Measurements from ENCODE around the gene PJVK.
A peak's percentile ranks its signal among the peaks of the same experiment; 100 is the strongest.
"Not testable (repeated sequence)": the region's sequence is repeated elsewhere in the genome, so short reads cannot be mapped to it uniquely, and the experiment has no call there.

PJVK gene

DNA sequence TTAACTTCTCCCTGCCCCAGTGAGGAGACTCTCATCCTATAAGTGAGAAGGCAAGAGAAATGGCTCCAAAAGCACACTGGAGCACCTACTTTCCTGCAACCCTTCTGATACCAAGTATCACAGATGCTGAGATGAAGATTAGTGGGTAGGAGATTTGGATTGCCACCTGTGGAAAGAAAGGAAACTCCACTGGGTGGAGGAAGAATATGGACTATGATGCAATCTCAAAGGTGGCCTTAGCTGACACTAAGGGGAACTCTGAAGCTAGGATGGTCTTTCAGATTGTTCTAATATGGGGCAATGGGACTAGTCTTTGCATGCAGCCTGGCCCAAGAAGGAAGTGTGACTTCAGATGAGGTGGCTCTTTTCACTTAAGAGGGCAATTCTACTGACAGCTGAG, 21.8 kb upstream of the PJVK start:
- no peak for DNase-seq (ENCODE audit: low spot score)

DNA sequence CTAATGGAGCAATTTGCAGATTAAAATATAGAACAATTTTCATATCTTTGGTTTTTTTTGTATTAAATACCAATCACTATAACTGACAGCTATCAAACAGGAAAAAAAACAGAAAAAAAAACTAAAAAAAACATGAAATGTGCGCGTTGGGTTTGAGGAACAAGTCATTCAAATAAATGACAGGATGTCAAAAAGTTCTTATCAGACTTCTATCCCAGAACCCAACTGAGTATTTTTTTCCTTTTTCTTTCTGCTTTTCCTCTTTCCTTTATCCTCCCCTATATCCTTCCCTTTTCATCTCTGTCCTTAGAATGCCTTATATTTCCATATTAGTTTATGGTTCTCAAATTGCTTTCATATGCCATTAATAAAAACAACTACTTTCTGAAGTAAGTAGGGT, 14.5 kb upstream of the PJVK start:
- DNase-seq (ENCODE audit: low spot score), result no peak

DNA sequence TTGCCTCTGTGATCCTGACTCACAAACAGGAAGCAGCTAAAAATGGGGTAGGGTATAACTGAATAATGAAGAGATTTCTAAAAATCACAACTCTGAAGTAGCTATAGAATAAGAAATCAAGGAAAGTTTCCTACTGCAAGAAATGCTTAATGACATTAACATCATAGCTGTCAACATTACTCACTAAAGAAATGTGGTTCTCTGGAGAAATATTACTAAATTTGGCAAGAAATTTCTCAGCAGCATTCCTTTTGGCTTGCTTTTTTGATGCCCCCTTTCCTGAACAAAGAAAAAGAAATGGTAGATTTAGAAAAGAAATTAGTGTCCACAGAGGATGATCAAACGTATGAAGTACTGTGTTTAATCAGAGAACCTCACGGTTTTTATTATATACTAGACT, 9.8 kb upstream of the PJVK start:
- DNase-seq (ENCODE audit: low spot score), result no peak

DNA sequence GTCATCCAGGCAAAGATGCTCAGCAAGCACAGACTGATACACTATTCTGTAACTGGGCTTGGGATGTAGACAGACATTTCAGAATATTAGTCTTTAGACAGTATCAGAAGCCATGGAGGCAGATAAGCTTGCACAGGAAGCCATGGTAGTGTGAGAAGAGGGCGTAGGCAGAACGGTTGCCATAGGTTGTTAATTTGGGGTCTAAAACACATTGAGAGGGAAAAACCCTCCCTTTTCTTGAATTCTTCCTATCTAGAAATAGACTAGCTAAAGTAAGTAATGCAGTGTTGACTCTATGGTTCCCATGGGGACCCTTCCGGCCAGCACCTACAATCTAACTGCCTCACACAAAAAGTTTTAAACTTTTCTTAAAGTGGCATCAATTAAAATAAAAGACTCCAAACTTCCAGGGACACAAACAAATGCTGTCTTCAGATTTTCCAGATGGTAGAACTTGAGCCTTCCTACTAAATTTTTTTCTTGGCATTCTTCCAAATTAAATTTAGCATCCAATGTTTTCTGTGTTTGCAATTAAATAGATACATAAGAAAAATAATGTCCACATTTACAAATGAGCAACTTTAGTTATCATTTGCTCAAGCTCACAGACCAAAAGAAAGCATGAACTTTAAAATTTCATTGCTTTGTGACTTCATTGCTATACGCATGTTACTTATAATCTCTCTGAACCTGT, 2.1 kb upstream of the PJVK start:
- no peak for DNase-seq (ENCODE audit: low spot score)

DNA sequence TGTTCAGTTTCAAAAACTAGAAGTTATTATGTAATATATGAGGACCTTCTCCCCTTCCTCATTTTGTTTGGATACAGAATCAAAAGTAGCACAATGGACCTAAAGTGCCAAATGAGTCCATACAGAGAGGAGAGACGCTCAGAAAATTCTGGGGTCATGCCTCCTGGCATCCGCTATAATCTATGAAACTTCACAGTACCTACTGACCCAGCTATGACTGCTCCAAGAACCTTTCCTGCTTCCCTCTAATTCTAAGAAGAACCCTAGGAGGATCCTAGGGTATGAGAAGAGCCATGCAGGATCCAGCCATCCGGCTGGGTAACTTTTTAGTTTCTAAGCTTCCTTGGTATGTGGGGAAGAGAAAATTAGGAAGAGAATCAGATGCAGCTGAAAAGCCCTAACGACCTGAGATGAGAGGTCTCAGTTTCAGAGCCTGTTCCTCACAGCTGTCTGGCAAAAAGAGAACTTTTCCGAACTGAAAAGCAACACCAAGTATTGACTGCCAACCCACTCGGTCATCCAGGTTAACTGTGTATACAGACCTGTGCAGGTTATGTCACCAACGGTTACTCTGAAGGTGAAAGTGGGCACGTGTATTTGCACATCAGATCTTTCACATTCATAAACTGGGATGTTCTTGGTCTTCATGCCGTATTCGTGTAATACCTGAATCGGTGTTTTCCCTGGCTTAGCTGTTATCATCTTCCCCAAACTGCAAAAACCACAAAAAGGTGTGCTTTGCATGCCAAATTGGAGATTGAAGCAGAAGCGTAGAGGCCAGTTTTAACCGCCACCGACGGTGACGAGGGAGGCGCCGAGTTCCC, 1.3 kb upstream of the PJVK start:
- DNase-seq (ENCODE audit: low spot score), result peak; percentile 7

DNA sequence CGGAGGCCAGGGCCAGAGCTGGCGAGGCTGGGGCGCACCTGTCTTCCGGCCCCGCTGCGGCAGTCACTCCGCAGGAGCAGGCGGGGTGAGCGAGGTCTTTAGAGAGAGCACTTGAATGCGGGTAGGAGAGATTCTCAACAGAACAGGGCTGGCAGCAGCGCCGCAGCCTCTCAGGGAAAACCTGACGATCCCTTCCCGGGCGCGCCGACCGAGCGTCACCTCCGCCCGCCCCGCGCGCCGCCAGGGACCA, 729 bp upstream of the PJVK start:
- DNase-seq (ENCODE audit: low spot score), result no peak

DNA sequence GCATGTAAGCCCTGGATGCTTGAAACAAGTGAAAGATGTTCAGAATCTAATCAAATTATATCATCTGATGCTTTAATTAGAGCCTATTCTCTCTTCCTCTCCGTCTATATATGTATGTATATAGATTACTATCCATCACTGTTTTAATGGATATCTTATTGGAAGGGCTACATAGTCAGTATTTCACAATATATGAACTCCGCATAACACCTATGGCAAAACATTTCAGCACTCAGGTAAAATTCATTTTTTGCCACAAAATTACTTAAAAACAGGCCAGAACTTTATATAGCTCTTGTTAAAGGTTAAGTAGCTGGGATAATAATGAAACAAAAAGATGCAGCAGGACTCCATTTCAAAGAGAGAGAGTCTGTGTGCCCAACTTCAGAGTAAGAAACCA, 1.2 kb downstream of the PJVK start:
- DNase-seq (ENCODE audit: low spot score), result no peak

DNA sequence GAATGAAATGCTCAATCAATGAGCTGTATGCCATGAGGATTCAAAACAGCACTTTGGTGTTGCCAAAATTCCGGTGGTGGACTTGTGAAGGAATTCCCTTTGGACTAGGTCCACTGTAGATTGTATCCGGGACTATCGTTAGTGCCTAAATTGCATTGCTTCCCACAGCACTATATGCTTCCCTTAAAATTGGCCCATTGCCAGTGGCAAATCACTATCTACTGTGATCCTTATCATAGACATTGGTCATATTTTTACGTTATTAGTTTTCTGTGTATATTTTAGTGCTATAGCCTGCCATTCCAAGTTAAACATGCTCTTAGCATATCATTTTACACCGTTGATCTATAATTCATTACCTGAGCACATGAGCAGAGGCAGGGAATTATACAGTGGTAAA, 1.7 kb downstream of the PJVK start:
- DNase-seq (ENCODE audit: low spot score), result no peak

DNA sequence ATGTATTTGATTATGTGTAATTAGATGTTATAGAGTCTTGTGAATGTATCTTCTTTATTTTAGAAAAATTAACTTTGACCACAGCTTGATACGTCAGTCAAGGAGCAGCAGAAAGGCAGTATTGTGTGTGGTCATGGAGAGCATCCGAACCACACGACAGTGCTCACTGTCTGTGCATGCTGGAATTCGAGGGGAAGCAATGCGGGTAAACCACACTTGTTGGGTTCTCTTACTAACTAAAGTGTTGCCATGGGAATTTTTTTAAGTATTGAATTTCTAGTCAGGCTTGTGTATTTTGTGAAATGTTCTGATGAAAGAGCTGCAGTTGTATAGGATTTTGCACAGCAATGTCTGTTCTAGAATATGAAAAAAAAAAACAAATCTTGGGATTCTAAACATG, 4.8 kb downstream of the PJVK start:
- DNase-seq (ENCODE audit: low spot score), result no peak

DNA sequence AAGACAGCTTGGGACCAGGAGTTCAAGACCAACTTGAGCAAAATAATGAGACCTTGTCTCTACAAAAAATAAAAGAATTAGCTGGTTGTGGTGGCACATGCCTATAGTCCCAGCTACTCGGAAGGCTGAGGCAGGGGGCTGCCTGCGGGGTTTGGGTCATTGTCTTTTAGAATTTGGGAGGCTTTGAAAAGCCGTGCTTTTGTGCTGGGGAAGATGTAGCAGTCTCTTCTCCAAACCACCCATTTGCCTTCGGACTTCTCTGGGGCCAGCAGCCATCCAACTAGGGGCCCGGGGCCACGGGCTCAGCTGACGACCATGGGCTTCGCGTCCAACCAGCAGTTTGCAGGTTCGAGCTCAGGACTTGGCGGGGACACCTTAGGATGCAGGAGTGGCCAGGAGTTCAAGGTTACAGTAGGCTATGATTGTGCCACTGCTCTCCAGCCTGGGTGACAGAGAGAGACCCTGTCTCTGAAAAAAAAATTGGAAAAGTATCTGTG, 6.3 kb downstream of the PJVK start:
- DNase-seq (ENCODE audit: low spot score), result no peak

DNA sequence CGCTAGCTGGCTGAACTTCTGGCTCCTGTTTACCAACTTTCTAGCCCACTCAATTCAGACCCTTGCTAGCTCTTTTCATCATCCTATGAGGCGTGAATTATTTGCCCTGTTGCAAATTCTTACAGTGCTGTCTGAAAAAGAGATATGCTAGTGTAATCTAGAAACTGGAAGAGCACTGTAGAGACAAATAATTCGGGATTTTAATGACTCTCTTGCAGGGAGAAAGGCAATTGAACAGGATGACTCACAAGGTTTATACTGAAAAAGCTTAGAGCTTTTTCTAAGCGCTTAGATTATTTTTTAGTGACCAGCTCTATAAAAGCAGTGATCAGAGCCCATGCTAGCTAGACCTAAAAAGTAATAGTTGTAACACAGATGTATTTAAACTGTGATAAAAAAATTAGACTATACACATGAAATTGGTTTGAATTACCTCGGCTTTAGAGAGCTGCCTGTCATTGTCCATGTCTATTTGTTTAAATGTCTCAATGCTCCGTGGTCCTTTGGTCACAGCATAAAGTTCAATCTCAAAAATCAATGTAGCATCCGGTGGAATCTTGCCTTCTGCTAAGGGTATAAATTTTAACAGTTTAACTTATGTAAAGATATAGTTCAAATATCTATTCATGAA, 18.2 kb downstream of the PJVK start:
- no peak for DNase-seq (ENCODE audit: low spot score)

DNA sequence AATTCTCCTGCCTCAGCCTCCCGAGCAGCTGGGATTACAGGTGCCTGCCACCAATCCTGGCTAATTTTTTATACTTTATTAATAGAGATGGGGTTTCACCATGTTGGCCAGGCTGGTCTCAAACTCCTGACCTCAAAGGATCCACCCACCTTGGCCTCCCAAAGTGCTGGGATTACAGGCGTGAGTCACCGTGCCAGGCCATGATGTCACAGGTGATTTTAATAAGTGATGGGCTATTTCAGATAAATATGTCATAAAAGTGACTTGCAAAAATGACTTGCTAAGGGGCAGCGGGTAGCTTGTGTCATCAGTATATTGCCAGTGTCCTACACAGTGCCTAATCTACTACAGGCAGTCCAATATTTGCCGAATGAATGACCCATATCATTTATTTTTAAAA, 20.1 kb downstream of the PJVK start:
- DNase-seq (ENCODE audit: low spot score), result not testable (repeated sequence)

DNA sequence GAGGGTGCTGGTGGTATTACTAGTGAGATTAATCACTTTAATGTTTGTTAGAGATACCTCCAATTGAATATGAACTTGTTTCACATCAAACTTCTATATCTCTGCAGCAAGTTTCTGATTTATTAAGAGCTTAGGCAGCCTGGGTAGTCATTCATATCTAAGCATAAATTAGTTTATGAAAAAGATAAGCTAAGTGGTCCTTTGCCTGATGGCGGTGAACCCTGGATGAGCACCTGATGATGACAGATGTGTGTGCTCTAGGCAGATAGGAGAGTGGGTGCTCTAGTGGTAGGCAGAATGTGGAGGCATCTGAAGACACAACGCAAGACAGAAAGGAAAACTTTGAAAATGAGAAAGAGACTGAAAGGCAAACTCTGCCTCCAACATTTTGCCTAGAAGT, 22.2 kb downstream of the PJVK start:
- no peak for DNase-seq (ENCODE audit: low spot score)

DNA sequence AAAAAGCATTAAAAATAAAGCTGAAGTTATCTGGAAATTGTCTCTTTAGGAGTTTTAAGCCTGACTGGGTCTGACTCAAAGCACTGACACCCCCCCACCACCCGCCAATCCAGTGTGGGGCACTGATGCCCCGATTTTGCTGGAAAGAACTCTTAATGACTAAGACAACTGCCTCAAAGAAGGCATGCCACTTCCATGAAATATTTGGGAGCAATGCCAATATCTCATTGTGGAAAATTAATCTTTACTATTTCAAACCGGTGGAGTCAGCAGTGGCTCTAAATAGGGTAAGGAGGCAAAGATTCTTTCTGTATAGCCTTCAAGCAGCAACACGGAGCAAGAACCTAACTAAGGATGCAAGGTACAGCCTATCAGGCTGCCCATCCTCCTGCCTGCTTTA, 22.8 kb downstream of the PJVK start:
- DNase-seq (ENCODE audit: low spot score), result no peak

DNA sequence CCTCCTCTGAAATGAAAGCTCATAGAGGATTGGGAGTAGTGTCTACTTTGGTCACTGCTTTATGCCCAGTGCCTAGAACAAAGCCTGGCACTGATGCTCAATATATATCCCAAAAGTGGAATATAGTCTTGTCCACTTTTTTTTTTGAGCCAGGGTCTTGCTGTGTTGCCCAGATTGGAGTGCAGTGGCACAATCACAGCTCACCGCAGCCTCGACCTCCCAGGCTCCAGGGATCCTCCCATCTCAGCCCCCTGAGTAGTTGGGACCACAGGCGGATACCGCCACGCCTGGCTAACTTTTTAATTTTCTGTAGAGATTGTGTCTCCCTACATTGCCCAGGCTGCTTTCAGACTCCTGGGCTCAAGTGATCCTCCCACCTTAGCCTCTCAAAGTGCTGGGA, 23.4 kb downstream of the PJVK start:
- DNase-seq (ENCODE audit: low spot score), result no peak

DNA sequence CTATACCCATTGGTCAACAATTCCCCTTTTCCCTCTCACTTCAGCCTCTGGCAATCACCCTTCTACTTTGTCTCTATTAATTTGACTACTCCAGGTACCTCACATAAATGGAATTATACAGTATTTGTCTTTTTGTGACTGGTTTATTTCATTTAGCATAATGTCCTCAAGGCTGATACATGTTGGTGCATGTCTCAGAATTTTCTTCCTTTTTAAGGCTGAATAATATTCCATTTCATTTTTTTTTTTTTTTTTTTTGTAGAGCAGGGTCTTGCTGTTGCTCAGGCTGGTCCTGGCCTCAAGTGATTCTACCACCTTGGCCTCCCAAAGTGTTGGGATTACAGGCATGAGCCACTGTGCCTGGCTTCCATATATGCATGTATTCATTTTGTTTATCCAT, 25.3 kb downstream of the PJVK start:
- no peak for DNase-seq (ENCODE audit: low spot score)

DNA sequence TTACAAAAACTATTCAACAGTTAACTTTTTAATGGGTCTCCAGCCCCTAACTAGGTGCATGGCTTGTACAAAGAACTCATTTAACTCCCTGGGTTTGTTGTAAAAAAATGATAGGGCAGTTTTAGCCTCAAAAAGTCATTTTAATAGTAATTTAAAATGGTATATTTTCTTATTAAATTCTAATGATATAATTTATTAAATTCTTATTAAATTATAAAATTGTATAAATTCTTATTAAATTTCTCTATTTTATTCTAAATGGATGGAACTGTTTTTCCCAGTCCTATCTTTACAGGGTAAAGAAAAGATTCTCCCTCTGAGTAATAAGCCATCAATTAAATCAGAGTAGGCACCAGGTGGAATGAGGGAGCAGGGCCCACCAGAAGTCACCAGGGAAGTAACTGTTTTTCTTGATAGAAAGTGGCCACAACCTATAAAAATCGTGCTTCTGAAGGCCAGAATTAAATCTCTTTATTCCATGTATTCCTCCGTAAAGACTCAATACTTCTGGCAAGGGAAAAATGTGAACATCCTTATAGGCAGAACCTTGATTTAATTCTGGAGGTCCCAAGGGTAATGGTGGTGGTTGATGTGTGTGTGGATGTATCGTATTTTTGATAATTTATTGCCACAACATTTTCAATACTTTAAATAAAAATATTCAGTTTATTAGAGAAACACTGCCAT, 26.4 kb downstream of the PJVK start:
- DNase-seq (ENCODE audit: low spot score), result no peak

DNA sequence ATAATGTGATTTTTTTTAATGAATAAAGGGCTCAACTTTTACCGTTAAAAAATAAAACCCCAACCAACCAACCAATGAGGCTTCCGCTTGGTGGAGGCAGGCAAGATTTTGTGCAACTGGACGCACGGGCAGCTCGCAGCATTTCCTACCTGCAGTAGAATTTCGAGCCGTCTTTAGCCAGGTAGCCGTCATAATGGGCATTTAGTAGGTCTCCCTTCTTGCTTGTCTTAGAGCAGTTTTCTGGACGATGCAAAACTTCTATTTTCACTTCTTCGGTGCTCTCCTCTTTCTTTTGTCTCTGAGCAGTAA, 26.9 kb downstream of the PJVK start:
- DNase-seq (ENCODE audit: low spot score), result no peak

DNA sequence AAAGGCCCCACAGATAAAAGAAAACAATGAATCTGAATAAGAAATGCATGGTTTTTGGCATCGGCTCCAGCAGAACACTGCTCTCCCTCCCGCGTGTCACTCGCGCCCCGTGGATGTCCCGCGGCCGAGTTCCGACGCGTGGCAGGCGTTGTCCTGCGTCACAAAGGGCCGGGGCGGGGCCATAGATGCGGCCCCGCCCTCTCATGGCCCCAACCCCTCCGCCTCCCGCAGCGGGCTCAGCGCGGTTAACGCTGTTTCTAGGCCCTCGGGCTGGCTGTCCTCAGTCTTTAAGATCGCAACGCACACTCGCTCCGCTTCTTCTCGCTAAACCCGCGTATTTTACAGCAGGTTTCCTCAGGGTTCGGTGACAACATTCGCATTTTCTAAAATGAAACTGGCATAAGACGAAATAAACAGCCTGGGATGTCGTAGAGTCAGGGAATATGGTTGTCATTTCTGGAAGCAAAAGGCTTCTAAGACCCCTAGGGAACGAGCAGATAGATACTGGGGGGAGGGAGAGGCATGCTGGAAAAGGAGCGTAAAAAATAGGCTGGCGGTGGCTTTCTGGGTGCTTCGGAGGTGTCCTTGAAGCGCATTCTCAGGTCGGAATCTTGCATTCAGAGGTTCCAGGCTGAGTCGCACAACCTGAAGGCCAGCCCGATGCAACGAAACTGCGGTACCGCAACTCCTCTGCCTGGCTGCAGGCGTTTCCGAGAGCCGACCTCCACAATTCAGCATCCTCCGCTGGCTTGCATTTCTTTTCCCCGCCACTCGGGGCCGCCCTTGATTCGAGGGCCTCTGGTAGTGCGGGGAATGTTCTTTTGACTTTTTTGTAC, 27.5 kb downstream of the PJVK start, which contains the start of gene FKBP7:
FKBP7 (minus strand) TSS at position 162 of the 836 bp plus-strand sequence; CDS start at position 61, 101 bp downstream.
- DNase-seq (ENCODE audit: low spot score), result peak; percentile 94

DNA sequence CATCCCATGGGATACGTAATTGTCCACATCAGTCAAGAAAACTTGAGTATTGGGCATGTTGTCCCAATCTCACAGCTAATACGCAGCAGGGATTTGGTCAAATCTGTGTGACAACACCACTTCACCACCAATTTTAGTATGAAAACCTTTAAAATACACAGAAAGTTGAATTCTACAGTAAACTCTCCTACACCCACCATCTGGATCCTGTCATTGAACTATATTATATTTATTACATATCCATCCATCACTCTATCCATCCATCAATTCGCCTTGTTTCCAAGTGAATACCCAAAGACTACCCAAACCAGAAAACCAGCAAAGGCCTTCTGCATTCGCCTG, 28.1 kb downstream of the PJVK start:
- no peak for DNase-seq (ENCODE audit: low spot score)

DNA sequence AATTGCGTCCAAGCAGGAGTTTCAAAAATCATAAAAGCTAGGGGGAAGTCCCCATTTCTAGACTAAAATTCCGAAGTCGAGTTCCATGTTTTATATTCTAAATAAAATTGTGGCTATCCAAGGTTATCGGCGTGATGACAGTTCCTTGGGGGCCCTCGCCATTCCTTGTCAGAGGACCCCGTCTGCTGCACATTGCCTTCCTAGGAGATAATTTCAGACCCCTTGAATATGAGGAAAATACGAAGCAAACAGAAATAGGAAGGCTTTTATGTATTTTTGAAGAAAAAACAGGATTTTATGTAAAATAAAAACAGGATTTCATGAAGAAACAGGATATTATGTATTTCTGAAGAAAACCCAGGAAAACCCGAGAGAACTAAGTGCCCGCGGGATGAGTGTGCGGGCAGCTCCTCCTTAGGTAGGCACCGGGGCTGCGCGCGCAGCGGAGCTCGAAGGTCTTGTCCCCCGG, 28.6 kb downstream of the PJVK start:
- no peak for DNase-seq (ENCODE audit: low spot score)

All from globus pallidus (tissue), 1 donor.